ENCODE results near the gene ANKRD13B. TPM values are rescaled to one million over a fixed set of nuclear protein-coding genes. Genes with fewer than 3 reads are reported as not detected.

Gene ANKRD13B
- total and polyA plus RNA-seq, 2 of the 13 experiments (the other 11 are each of a cell fraction or from before 2014, with no cell fraction given): 1.7 to 1.8 TPM

- TF ChIP-seq ZNF318 (CRISPR knock-in tag; IDR thresholded peaks at IDR 0.05) (no peak; the same call in 1 of the 2 replicates), ZNF580 (CRISPR knock-in tag; IDR thresholded peaks at IDR 0.05; ENCODE audit: borderline replicate concordance, low read depth) (peak; percentile 68), MED8 (CRISPR knock-in tag; IDR thresholded peaks at IDR 0.05; ENCODE audit: insufficient replicate concordance) (peak; percentile 44), ZNF737 (CRISPR knock-in tag; IDR thresholded peaks at IDR 0.05; ENCODE audit: borderline replicate concordance) (no peak), ZNF777 (CRISPR knock-in tag; IDR thresholded peaks at IDR 0.05) (peak; percentile 85), SP140L (CRISPR knock-in tag; IDR thresholded peaks at IDR 0.05; ENCODE audit: borderline replicate concordance) (no peak; the same call in 1 of the 2 replicates), ZNF34 (CRISPR knock-in tag; IDR thresholded peaks at IDR 0.05; ENCODE audit: borderline replicate concordance) (0 out of 2 replicates have a peak, but pooled peaks have one; percentile 27), ZNF484 (CRISPR knock-in tag; IDR thresholded peaks at IDR 0.05; ENCODE audit: borderline replicate concordance, low read depth) (no peak; the same call in 1 of the 2 replicates), SMAD1 (CRISPR knock-in tag; IDR thresholded peaks at IDR 0.05; ENCODE audit: borderline replicate concordance, low read depth) (0 out of 2 replicates have a peak, but pooled peaks have one; percentile 16), ELF3 (CRISPR knock-in tag; IDR thresholded peaks at IDR 0.05) (peak; percentile 54; the same call in 1 of the 2 replicates), PBX3 (CRISPR knock-in tag; IDR thresholded peaks at IDR 0.05; ENCODE audit: borderline replicate concordance) (no peak), SPEN (CRISPR knock-in tag; IDR thresholded peaks at IDR 0.05; ENCODE audit: low read depth) (peak; percentile 64), RNF2 (conservative IDR thresholded peaks at IDR 0.05; ENCODE audit: low read depth) (peak; percentile 93), ZNF784 (CRISPR knock-in tag; IDR thresholded peaks at IDR 0.05; ENCODE audit: borderline replicate concordance) (peak; percentile 77; the same call in 1 of the 2 replicates), ZBTB2 (CRISPR knock-in tag; IDR thresholded peaks at IDR 0.05; ENCODE audit: low read depth) (0 out of 2 replicates have a peak, but pooled peaks have one; percentile 25)
Observed at GRCh38 chr17:29613352-29613837, 20.5 kb downstream of the ANKRD13B start (continued).

All from HepG2 (cell line).